ENCODE data around the gene DNAH1.

GRCh38 chr3:52395503-52395865, 79.4 kb downstream of the DNAH1 start:
- no peak for TF ChIP-seq CTCF (IDR thresholded peaks at IDR 0.05)
- no peak for TF ChIP-seq POLR2A (IDR thresholded peaks at IDR 0.05)

Measured in Peyer's patch (tissue), 4 donors.